GM19397 (cell line): ENCODE results near the gene SSNA1.

ENCODE experiments used
- ATAC-seq: cut with Tn5 transposase; IDR thresholded peaks from one replicate; pipeline ENCODE4 v1.9.1; 2021; ENCODE audit warnings: mild to moderate bottlenecking, moderate library complexity; ENCODE audit not compliant: unreplicated experiment

The SSNA1 gene

DNA sequence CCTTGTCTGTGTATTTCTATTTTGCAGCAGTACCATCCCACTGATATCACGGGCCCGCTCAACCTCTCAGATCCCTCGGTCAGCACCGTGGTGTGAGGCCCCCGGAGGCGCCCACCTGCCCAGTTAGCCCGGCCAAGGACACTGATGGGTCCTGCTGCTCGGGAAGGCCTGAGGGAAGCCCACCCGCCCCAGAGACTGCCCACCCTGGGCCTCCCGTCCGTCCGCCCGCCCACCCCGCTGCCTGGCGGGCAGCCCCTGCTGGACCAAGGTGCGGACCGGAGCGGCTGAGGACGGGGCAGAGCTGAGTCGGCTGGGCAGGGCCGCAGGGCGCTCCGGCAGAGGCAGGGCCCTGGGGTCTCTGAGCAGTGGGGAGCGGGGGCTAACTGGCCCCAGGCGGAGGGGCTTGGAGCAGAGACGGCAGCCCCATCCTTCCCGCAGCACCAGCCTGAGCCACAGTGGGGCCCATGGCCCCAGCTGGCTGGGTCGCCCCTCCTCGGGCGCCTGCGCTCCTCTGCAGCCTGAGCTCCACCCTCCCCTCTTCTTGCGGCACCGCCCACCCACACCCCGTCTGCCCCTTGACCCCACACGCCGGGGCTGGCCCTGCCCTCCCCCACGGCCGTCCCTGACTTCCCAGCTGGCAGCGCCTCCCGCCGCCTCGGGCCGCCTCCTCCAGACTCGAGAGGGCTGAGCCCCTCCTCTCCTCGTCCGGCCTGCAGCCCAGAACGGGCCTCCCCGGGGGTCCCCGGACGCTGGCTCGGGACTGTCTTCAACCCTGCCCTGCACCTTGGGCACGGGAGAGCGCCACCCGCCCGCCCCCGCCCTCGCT, 20.5 kb upstream of the SSNA1 start:
- ATAC-seq, result no peak

DNA sequence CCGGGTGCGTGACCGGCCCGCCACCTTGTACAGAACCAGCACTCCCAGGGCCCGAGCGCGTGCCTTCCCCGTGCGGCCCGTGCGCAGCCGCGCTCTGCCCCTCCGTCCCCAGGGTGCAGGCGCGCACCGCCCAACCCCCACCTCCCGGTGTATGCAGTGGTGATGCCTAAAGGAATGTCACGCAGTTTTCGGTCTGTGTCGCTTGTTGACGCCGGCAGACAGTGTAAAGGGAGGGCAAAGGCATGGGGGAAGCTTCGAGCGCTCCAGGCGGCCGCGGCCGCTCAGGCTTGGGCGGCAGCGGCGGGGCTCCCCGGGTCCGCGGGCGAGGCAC, 19.9 kb upstream of the SSNA1 start:
- ATAC-seq, result no peak

DNA sequence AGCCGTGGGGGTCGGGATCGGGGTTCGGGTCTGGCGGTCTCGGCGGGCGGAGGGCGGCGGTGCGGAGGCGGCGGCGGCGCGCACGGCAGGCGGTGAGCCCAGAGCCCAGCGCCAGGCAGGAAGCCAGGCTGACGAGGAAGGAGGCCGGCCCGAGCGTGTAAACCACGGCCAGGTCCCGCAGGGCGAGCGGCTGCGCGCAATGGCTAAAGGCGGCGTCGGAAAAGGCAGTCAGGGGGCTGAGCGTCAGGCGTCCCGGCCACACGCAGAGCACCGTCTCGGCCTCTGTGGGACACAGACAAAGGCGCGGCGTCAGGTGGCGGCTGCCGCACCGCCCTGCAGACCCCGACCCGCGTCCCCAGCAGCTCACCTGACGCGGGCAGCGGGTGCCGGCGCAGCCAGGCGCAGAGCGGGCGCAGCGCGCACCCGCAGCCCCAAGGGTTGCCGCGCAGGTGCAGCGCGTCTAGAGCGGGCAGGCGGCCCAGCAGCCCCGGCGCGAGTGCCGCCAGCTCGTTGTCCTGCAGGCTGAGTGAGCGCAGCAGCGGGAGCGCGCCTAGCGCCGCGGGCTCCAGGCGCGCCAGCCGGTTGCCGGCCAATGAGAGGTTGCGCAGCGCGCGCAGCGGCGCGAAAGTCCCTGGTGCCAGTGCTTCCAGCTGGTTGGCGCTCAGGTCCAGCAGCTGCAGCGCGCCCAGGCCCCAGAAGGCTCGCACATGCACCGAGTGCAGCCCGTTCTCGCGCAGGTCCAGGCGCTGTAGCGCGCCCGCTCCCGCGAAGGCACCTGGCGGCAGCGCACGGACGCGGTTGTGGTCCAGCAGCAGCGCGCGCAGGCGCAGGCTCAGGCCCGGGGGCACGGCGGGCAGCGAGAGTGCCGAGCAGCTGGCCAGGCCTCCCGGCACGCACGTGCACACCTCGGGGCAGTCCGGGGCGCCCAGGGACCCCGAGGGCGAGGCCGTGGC, 19.3 kb upstream of the SSNA1 start:
- ATAC-seq, result no peak

DNA sequence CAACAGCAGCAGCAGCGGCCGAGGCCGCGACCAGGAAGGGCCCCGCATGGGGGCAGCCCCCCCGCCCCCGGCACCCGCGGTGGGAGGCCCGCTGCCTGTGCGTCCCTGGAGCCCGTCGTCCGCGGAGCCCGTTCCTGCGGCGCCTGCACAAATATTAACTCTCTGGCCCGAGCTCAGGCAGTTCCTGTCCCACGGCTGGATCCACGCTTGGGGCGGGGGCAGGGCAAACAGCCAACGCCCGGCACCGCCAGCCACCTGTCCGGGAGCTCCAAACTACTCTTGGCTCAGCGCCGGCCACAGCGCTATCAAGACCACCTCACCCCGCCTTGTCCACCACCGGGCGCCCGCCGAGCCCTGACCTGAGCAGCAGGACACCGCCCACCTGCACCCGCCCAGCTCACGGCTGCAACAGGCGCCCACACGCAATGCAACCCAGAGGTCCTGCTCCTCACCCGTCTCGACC, 18.5 kb upstream of the SSNA1 start, which contains the start of gene LRRC26:
Gene LRRC26, minus strand, starts transcription at position 156 of the 463 bp plus-strand sequence. Its CDS starts 108 bp downstream, at position 48.
- no peak for ATAC-seq

DNA sequence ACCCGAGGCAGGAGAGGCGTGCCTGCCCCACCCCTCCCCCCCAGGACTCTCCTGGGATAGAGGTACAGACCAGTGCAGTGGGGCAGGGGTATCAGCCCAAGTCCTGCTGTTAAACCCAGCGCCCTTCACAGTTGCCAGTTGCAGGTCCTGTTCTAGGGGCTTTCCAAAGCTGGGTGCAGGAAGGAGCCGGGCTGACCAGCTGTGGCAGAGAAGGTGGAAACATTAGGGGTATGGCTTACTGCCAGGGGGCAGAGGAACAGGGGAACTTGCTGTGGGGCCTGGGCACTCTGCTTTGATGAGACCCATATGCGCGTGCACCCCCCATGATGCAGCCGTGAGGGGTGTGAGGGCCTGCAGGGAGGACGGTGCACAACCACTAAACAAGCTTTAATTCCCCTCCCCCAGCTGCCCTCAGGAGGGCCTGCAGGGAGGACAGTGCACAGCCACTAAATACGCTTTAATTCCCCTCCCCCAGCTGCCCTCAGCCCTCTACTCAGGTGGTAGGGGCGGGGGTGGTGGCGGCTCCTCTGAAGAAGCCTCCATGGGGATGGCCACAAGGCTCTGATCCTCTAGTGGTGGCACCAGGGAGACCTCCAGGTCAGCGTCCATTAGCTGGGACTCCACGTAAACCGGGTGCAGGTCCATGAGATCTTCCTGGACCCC, 17.9 kb upstream of the SSNA1 start:
- ATAC-seq, result no peak

DNA sequence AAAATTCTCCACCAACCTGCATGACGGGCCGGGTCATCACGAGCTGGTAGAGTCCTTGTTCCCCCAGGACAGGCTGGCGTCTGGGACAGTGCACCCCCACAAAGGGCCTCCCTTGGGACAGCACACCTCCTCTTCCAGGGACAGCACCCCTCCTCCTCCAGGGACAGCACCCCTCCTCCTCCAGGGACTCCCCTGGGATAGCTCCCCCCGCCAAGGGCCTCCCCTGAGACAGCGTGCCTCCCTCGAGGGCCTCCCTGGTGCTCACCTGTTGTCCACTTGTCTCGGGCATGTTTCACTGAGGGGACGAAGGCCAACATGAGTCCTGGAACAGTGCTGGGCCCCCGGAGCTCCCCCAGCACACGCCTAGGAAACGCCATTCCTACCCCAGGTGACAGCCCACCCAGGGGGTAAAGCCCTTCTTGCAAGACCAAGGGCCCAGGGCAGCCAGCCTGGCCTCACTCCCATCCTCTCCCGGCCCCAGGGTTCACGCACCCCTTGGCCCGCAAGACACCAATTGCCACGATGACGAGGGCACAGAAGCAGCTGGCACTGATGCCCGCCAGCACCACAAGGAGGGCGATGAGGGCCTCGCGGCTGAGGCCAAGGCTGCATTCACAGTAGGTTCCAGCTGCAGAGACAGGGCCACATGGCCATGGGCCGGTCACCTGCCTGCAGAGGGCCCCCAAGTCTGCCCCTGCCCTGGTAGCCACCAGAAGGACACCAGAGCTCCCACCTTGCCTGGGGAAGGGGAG, 17.2 kb upstream of the SSNA1 start:
- no peak for ATAC-seq

DNA sequence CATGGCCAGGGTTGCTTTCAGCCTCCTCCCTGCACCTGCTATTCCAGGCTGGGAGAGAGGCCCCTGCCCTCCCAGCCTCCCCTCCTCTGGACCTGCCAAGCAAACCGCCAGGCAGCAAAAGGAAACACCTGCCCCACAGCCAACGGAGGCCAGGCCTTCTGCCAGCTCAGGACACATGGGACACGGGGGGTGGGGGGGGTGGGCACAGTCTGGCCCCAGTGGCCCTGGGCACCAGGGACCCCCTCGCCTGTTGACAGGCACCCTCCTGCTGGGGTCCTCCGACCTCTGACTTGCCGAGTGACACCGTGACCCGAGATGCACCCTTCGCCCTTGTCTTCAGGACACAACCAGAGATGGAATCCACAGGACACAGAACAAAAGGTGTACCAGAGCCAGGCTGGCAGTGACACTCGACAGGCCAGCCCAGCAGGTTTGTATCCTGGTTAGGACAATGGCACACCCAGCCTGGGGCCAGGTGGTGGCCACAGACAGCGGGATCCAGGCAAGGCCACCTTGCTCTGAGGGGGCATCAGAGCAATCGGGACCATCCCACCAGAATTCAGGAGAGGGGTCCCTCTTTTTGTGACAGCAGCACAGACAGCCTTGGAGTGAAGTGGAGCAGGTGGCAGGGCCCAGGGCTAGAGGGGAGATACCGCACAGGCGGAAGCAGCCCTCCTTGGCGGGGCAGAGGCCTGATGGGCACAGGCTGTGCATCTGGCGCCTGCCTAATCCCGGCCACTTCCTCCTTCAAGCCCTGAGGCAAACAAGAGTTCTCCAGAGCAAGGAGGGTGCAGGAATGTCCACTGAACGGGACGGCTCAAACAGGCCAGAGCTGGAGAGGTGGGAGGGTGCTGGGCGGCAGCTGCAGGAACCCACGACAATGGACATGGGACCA, 15.3 kb upstream of the SSNA1 start:
- ATAC-seq, result no peak

DNA sequence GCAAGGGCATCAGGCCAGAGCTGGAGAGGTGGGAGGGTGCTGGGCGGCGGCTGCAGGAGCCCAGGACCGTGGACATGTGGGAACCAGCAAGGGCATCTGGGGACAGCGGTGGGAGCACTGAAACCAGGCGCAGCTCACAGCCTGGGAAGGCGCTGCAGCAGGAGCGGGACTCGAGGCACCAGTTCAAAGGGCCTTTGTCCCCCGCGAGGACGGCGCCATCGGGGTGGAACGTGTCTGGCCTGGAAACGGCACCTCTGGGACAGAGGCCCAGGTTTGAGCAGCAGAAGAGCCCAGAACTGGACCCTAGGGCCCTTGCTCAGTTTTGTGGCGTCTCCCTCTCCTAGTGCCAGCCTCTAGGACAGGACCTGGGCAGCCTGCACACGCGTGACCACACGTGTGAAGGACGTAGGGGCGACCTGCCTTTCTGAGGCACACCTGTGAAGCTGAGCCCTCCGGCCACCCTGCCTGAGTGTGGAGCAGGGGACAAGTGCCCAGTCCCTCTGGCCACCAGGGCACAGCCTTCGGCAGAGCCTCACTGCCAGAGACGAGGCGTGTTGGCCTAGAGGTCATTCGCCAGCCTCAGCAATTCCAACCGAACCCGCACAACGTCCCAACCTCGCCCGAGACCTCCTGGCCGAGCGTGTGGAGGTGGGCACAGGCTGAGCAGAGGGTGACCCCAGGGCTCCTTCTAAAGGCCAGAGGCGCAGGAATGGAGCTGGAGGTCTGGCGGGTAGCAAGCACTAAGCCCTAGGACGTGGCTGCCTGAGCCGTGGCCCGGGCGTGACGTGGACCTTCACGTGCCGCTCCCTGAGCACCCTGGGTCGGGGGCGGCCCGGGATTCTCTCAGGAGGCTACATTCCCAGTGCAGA, 14.4 kb upstream of the SSNA1 start:
- no peak for ATAC-seq

DNA sequence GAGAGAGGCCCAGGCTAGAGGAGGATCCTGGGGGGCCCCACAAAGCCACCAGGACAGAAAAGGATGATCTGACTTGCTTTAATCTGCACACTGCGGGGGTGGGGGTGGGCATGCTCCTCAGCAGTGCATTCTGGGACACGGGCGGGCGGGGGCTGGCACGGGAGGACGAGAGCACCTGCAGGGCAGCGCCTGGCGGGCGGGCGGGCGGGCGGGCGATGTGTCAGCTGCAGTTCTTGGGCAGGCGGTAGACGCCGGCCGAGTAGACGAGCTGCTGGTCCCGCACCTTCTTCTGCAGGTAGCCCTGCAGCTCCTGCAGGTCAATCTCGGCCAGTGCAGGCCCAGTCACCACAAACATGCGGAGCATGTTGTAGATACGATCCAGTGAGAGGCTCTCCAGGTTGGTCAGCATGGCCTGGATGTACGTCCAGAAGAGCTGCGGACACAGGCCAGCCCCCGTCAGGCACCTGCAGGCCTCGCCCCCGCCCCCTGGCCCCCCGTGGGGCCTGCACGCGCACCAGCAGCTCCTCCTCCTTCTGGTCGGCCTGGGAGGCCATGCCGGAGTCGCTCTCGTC, 13.7 kb upstream of the SSNA1 start:
- ATAC-seq, result no peak

DNA sequence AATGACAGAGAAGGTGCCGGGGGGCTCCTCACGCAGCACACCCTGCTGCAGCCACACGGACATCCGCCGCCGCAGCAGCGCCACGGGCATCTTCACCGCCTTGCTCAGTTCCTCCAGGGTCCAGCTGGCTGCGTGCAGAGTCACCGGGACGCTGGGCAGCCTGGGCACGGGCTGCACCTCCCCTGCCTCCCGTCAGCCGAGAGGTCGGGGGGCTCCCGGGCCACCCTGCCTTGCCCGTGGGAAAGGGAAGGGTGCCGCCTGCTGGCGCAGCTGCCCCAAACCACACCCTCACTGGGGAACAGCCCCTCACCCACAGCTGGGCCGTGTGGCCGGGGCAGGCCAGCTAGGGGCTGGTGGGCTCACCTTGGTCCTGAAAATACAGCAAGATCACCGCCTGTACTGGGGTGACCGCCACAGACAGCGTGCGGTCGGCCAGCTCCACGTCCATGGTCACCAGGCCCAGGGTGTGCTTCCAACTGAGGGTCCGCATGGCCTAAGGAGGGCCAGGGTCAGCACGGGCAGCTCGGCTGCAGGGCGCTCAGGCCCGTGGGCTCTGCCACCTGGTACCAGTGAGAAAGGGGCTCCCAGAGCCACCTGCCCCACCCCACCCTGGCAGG, 13.0 kb upstream of the SSNA1 start:
- no peak for ATAC-seq

DNA sequence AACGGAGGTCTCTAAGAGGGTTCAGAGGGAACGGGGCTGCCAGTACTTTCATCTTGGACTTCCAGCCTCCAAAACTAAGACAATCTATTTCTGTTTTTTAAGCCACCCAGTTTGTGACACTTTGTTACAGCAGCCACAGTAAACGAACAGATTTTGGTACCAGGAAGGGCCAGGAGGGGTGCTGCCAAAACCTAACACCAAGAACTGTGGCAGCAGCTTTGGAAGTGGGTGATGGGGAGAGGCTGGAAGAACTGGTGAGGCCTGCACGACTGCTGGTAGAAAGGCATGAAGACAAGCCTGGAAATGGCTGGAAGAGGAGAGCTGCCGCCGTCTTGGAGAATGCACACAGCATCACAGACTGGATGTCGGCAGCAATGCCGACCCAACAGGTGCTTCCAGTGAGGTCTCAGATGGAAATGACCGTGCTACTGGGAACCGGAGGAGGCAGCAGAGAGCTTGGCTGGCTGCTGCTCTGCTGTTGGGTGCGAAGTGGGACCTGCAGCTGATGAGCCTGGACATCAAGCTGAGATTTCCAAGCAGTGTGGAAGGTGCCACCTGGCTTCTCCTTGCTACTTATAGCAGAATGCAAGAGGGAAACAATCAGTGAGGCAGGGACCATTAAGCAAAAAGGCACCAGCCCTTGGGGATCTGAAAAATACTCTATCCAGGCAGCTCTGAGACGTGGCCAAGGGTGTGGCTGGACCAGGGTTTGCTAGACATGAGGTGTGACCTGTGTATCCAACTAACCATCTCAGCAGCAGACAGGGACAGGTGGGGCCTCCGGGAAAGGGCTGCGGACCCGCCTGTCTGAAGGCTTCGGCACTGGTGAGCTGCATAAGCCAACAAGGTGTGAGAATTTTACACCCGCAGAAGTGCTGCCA, 11.9 kb upstream of the SSNA1 start:
- ATAC-seq, result no peak

DNA sequence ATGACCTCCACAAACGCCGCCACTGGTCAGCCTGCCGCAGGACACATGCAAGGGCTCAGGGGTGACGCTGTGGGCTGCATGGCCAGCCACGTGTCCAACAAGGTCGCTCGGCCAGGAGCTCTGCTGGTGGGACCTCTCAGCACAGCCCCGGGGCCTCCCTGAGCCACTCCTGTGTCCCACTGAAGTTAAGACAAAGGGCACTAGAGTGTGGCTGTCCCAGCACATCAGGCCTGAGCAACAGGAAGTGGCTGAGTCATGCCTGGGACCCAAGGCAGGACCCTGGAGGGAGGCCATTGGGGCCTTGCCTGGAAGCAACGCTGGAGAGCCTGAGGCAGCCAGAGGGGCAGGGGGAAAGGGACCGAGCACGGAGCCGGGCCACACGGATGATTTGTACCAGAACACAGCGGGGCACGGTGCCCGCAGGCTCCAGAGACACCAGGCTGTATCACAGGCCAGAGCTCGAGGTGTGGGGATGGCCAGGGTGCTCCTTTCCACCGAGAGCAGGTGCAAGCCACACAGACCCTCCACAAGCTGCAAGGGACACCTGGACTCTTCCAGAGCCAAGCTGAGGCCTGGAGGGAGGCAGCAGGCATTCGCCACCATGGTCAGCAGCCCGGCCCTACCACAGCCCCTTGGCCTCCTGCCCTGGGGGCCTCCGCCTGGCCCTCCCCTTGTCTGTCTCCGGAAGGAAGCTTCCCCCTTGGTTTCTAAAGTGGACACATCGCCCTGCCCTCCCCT, 10.1 kb upstream of the SSNA1 start:
- no peak for ATAC-seq

DNA sequence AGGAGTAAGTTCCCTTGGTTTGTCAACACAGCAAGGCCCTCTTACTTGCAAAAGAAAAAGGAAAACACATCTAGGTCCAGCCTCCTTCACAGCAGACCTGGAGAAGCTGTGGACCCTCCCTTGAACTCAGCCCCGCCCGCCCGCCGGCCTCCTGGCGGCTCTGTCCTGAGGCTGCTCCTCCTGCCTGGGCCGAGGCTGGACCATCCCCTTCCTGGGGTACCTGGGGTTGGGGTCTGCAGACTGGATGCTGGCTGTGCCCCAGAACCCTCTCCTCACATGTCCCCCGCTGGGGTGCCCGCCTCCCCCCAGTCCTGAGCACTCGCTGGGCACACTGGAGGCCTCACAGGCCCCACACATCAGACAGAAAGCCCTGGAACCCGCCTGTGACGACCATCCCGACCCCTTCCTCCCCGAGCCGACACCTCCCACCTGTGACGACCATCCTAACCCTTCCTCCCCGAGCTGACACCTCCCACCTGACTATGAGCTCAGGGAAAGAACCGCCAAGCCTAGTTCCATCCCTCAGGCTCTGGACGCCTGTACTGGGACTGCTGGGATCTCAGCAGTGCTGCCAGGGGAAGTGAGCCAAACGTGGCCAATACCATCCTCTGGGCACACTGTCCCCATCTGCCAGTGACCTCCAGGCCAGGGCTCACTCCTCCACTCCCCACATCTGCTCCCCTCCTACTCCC, 9.4 kb upstream of the SSNA1 start:
- ATAC-seq, result no peak

DNA sequence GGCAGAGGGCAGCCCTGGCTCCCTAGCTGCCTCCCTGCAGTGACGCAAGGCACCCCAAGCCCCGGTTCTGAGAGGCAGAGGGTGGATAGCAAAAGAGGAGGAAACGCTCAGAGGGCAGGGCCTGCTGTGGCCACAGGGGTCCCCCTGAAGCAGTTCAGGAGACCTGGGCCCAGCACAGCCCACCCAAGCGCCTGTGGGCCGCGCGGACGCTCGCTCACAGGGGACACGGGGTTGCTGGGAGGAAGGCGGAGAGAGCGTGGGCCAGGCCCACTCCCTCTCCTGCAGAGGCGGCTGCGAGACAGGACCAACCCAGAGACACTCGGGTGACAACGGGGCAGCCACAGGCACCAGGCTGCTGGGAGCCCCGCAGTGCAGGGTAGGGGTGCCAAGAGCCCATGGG, 8.7 kb upstream of the SSNA1 start:
- no peak for ATAC-seq

DNA sequence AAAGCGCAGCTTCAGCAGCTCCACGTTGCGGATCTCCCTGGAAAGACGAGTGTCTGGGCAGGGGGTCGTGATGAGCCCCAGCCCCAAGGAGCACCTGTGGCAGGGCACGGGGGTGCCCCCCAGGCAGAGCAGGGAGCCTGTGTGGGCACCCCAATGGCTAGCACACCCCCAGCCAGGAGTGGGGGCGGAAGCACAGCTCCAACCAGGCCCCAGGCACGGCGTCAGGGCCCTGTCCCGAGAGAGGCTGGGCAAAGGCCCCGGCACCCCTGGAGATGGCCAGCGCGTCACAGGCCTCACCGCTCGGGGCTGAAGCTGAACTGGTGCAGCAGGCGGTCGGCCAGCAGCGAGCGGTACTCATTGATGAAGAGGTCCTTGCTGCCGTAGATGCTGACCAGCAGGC, 8.0 kb upstream of the SSNA1 start:
- ATAC-seq, result no peak

DNA sequence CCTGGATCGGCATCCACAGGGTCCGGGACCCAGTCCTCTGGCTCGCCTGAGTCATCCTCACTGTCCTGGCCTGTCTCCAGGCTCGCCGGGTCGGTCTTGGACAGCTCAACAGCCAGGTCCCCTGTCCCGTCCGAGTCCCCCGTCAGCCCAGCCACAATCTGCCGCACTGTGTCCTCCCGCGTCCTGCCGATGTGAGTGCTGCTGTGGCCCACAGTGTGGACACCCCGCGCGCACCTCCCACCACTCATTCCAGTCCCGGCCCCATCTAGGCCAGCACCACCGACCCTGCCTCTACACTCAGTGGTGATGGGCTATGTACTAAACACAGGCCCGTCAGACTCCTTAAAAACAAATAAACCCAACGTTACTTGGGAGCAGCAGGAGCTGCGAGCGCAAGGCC, 6.8 kb upstream of the SSNA1 start:
- no peak for ATAC-seq
